GM12891 (cell line): ENCODE measurements around the gene TTLL3.
"Not testable (repeated sequence)": the region's sequence is repeated elsewhere in the genome, so short reads cannot be mapped to it uniquely, and the experiment has no call there.

ENCODE experiments used
- DNase-seq: peaks from one replicate; pipeline ENCODE4 v3.0.0; 2011; ENCODE audit warnings: low spot score; ENCODE audit not compliant: insufficient read length
- FAIRE-seq: peaks from 2 replicates; lab custom pipeline; 2011; peaks lifted over from hg19 to GRCh38; lab: Jason Lieb, UNC
- PAX5 ChIP-seq: IDR thresholded peaks from 2 replicates; pipeline ENCODE4 v1.6.1; 2011; ENCODE audit warnings: low read length, moderate library complexity, mild to moderate bottlenecking; ENCODE audit not compliant: insufficient read depth, severe bottlenecking
- POLR2A ChIP-seq: IDR thresholded peaks from 2 replicates; pipeline ENCODE4 v1.6.1; 2011; ENCODE audit warnings: low read depth, low read length, control low read depth
- POLR2AphosphoS5 ChIP-seq: IDR thresholded peaks from 2 replicates; pipeline ENCODE4 v1.6.1; 2011; ENCODE audit warnings: low read depth, low read length, control low read depth
- POU2F2 ChIP-seq: IDR thresholded peaks from 2 replicates; pipeline ENCODE4 v1.6.1; 2011; ENCODE audit warnings: low read depth, mild to moderate bottlenecking, control low read depth, low read length, moderate library complexity
- SPI1 ChIP-seq: IDR thresholded peaks from 2 replicates; pipeline ENCODE4 v1.6.1; 2011; ENCODE audit warnings: low read depth, low read length, control low read depth
- TAF1 ChIP-seq: IDR thresholded peaks from 2 replicates; pipeline ENCODE4 v1.6.1; 2011; ENCODE audit warnings: low read depth, low read length, control low read depth

The TTLL3 gene

DNA sequence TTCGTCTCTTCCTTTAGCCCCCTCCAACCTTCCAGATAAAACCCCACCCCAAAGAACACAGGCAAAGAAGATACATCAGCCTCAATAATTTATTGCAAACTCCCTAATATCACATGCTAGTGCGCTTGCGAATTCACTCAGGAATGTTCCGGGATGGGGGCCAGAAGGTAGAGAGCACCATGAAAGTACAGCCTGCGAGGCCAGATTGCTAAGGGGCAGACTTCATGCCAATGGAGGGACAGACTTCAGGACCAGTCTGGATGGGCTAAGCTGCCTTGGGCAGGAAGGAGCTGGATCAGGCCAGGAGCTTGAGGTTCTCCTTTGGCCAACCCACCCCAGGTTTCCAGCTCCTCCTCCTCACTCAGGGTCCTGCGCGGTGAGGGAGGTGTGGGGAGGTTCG is 56.6 kb downstream of the TTLL3 start:
- FAIRE-seq, result no peak
- no peak for DNase-seq
- TF ChIP-seq POU2F2 (no peak), POLR2AphosphoS5 (no peak), TAF1 (no peak), PAX5 (no peak), SPI1 (no peak), POLR2A (no peak)

DNA sequence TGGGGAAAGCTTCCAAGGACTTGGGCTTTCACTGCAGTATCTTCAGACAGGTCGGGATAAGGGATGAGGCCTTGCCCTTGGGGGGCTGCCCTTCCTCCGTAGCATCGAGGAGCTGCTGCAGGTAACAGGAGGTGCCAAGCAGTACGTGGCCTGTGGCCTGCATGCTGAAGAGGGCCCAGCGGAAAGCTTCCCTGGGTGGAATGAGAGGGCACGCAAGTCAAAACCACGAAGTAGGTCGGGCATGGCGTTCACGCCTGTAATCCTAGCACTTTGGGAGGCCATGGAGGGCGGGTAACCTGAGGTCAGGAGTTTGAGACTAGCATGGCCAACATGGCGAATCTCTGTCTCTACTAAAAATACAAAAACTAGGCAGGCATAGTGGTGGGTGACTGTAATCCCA is 57.0 kb downstream of the TTLL3 start:
- DNase-seq, result no peak
- TF ChIP-seq POU2F2, result no peak
- no peak for TF ChIP-seq POLR2AphosphoS5
- no peak for TF ChIP-seq SPI1
- no peak for TF ChIP-seq POLR2A
- no peak for TF ChIP-seq PAX5
- no peak for TF ChIP-seq TAF1
- FAIRE-seq, result no peak

DNA sequence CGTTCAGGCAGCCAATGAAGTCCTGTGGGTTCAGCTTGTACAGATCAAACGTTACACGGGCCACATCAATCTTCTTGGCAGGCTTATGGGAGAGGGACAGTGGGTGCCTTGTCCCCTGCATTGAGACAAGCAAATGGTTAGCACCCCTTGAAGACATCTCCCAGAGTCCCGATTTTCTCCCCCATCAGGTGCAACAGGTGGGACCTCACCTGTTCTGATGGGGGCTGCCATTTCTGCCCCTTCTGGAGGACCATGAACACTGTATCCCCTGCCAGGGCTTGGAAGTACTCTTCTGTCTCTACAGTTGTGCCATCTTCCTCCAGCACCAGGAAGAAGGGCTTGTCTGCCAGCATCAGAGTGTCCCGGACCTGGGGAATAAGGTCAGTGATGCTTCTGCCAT is 59.9 kb downstream of the TTLL3 start:
- FAIRE-seq (no peak), DNase-seq (no peak)
- TF ChIP-seq POLR2AphosphoS5 (no peak), SPI1 (no peak), POLR2A (no peak), TAF1 (no peak)

DNA sequence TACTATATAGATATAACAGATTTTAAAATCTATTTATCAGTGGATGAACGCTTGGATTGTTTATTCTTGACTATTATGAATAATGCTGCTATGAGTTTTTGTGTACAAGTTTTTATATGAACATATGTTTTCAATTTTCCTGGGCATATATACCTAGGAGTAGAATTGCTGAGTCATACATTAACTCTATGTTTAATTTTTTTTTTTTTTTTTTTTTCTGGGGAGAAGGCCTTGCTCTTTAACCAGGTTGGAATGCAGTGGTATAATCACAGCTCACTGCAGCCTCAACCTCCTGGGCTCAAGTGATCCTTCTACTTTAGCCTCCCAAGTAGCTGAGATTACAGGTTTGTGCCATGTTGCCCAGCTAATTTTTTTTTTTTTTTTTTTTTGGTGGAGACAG is 60.9 kb downstream of the TTLL3 start:
- no peak for TF ChIP-seq SPI1
- no peak for TF ChIP-seq POU2F2
- no peak for TF ChIP-seq POLR2AphosphoS5
- no peak for TF ChIP-seq TAF1
- TF ChIP-seq PAX5, result no peak
- TF ChIP-seq POLR2A, result no peak
- FAIRE-seq (no peak), DNase-seq (no peak)

DNA sequence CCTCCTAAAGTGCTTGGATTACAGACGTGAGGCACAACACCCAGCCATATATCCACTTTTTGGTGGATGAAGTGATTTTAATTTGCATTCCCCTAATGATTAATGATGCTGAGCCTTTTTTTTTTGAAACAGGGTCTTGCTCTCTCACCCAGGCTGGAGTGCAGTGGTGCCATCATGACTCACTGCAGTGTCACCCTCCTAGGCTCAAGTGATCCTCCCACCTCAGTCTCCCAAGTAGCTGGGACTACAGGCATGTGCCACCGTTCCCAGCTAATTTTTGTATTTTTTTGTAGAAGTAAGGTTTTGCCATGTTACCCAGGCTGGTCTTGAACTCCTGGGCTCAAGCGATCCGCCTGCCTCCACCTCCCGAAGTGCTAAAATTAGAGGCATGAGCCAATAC is 62.0 kb downstream of the TTLL3 start:
- not testable (repeated sequence) for FAIRE-seq, DNase-seq

DNA sequence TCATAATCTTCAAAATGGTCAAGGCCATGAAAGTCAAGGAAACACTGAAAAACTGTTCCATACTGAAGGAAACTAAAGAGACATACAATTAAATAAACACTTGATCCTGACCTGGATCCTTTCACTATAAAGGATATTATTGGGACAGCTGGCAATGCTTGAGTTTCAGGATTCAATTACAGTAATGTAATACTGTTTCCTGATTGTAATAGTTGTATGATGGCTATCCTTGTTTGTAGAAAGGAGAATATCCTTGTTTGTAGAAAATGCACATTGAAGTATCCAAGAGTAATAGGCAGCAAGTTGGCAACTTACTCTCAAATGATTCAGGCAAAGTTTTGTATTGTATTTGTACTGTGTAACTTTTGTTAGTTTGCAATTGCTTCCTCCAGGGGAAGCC is 65.4 kb downstream of the TTLL3 start:
- DNase-seq (no peak), FAIRE-seq (no peak)
- no peak for TF ChIP-seq SPI1
- TF ChIP-seq PAX5, result no peak

DNA sequence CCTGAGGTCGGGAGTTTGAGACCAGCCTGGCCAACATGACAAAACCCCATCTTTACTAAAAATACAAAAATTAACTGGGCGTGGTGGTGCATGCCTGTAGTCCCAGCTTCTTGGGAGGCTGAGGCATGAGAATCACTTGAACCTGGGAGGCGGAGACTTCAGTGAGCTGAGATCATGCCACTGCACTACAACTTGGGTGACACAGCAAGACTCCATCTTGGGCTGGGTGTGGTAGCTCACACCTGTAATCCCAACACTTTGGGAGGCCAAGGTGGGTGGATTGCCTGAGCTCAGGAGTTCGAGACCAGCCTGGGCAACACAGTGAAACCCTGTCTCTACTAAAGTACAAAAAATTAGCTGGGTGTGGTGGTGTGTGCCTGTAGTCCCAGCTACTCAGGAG is 66.2 kb downstream of the TTLL3 start:
- not testable (repeated sequence) for DNase-seq

DNA sequence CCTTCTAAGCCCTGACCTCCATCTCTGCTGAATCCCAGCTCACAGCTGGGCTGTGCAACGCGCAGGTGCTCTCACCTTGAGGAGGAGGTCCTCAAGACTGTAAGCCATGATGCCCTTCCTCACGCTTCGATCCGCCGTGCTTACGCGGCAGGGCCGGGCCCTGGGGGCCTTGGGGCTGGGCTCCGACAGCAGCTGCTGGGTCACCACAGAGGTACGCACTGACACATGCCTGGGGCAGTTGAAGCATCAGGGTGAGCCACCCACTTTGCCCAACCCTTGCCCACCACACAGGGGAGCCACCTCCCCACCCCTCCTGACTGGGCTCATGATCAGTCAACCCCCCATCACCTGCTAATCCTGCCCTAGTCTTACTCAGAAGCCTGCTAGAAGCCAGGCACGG is 66.9 kb downstream of the TTLL3 start:
- FAIRE-seq (no peak), DNase-seq (no peak)
- TF ChIP-seq POU2F2 (no peak), SPI1 (no peak), POLR2AphosphoS5 (no peak), TAF1 (no peak), POLR2A (no peak), PAX5 (no peak)

More for the DNA sequence above, 66.2 kb downstream of the TTLL3 start:
- FAIRE-seq, result not testable (repeated sequence)

DNA sequence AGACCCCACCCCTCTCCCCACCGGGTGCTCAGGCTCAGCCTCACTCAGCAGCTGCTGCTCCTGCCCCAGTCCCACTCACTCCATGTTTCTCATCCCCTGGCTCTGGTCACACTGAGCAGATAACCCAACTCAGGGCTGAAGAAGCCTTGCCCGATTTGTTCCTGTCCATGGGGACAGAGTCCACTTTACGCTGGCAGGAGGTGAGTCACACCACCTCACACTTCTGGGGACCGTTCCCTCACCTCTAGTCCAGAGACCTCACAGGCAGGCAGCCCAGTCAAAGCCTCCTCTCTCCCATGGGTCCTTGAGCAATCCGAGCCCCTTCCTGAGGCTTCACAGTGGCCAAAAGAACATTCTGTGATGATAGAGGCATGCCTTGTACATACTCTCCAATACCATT is 68.6 kb downstream of the TTLL3 start:
- TF ChIP-seq POU2F2 (no peak), POLR2A (no peak), POLR2AphosphoS5 (no peak), SPI1 (no peak), TAF1 (no peak), PAX5 (no peak)
- DNase-seq, result no peak
- no peak for FAIRE-seq

DNA sequence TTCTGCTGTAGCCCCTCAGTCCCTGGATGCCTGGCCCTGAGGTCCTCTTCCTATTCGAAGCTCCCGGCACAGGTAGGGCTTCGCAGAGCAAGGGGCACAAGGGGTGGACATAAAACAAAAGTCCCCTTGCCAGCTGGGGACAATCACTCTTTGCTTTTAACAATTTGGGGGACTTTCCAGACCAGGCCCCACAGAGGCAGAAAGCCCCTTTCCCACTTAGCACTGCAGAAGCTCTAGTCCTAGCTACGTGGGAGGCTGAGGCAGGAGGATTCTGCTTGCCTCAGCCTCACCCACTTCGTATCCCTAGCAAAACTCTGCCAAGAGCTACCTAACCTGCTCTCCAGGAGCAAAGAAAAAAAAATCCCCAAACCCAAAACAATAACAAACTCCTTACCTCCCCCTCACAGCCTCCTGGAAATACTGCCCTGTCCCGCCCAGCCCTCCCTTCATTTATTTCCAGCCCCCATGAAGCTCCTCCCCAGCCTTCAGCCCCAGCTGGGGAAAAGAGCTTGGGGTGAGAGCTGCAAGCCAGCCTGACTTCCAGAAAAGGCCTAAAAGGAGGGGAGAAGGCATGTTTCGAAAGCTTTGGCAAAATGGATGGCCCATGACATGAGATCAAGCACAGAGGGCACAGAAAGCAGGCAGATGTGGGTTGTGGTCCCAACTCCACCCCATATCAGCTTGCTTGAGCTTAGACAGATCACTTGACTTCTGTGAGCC is 69.9 kb downstream of the TTLL3 start, which contains the start of gene CIDEC:
CIDEC (minus strand) TSS at position 424 of the 720 bp plus-strand sequence. CDS start 1,767 bp downstream, outside the sequence.
- FAIRE-seq (no peak), DNase-seq (no peak)
- TF ChIP-seq POU2F2, result no peak
- no peak for TF ChIP-seq POLR2AphosphoS5
- no peak for TF ChIP-seq POLR2A
- no peak for TF ChIP-seq TAF1
- TF ChIP-seq SPI1, result no peak
- no peak for TF ChIP-seq PAX5
